Karpas-422 (cell line): Measurements from ENCODE around the gene ZNF569. TPM values are rescaled to one million over a fixed set of nuclear protein-coding genes. Genes with fewer than 3 reads are reported as not detected.
"Not testable (repeated sequence)": the region's sequence is repeated elsewhere in the genome, so short reads cannot be mapped to it uniquely, and the experiment has no call there.

ENCODE experiments used
- DNase-seq: peaks from one replicate; pipeline ENCODE4 v3.0.0-alpha.2; 2015
- H2AFZ ChIP-seq: fragments of 200-600 bp; sonication (generic); 2 replicates; pipeline ENCODE4 v1.6.1; 2014; ENCODE audit warnings: antibody characterized with exemption, low read length, mixed read lengths
- H3K27ac ChIP-seq: fragments of 200-600 bp; sonication (generic); 2 replicates; pipeline ENCODE4 v1.5.1; 2014; ENCODE audit warnings: mild to moderate bottlenecking, low read length, moderate library complexity
- H3K27me3 ChIP-seq: fragments of 200-600 bp; sonication (generic); 2 replicates; pipeline ENCODE4 v1.6.1; 2014; ENCODE audit warnings: low read length, mixed read lengths
- H3K36me3 ChIP-seq: fragments of 200-600 bp; sonication (generic); 2 replicates; pipeline ENCODE4 v1.6.1; 2014; ENCODE audit warnings: low read length, mixed read lengths; ENCODE audit not compliant: insufficient read depth
- H3K4me1 ChIP-seq: fragments of 200-600 bp; sonication (generic); 2 replicates; pipeline ENCODE4 v1.6.1; 2014; ENCODE audit warnings: mild to moderate bottlenecking, low read length, mixed read lengths
- H3K4me2 ChIP-seq: fragments of 200-600 bp; sonication (generic); 2 replicates; pipeline ENCODE4 v1.6.1; 2014; ENCODE audit warnings: low read length, low read depth, mild to moderate bottlenecking; ENCODE audit not compliant: poor library complexity, severe bottlenecking
- H3K4me3 ChIP-seq: fragments of 200-600 bp; sonication (generic); 2 replicates; pipeline ENCODE4 v1.5.1; 2014; ENCODE audit warnings: mild to moderate bottlenecking, antibody characterized with exemption, low read length, mixed read lengths
- H3K79me2 ChIP-seq: fragments of 200-600 bp; sonication (generic); 2 replicates; pipeline ENCODE4 v1.6.1; 2014; ENCODE audit warnings: mild to moderate bottlenecking, low read length, mixed read lengths
- H3K9ac ChIP-seq: fragments of 200-600 bp; sonication (generic); 2 replicates; pipeline ENCODE4 v1.6.0; 2014; ENCODE audit warnings: low read length
- H3K9me2 ChIP-seq: fragments of 200-600 bp; sonication (generic), shearing (Covaris generic); replicated peaks from 2 replicates; pipeline ENCODE4 v1.6.0; 2014; ENCODE audit warnings: mild to moderate bottlenecking, low read length, moderate library complexity; ENCODE audit not compliant: insufficient read depth
- H3K9me3 ChIP-seq: fragments of 300-700, 200-600 bp; sonication (generic); 2 replicates; pipeline ENCODE4 v1.6.1; 2014; ENCODE audit warnings: low read length, mixed read lengths
- H4K20me1 ChIP-seq: fragments of 200-600 bp; sonication (generic); 2 replicates; pipeline ENCODE4 v1.6.1; 2014; ENCODE audit warnings: mild to moderate bottlenecking, antibody characterized with exemption, low read length, low read depth; ENCODE audit not compliant: insufficient read depth
- total RNA-seq: library from RNA; depleted of rRNA; stranded (reverse); fragments of >200 nt; shearing (Covaris generic); gene quantifications from 2 replicates; pipeline ENCODE4 v1.2.3, GENCODE V29; 2014; ENCODE audit warnings: low replicate concordance

The ZNF569 gene
- total RNA-seq, 1 experiment from 2014 or later = 13.2 TPM

DNA sequence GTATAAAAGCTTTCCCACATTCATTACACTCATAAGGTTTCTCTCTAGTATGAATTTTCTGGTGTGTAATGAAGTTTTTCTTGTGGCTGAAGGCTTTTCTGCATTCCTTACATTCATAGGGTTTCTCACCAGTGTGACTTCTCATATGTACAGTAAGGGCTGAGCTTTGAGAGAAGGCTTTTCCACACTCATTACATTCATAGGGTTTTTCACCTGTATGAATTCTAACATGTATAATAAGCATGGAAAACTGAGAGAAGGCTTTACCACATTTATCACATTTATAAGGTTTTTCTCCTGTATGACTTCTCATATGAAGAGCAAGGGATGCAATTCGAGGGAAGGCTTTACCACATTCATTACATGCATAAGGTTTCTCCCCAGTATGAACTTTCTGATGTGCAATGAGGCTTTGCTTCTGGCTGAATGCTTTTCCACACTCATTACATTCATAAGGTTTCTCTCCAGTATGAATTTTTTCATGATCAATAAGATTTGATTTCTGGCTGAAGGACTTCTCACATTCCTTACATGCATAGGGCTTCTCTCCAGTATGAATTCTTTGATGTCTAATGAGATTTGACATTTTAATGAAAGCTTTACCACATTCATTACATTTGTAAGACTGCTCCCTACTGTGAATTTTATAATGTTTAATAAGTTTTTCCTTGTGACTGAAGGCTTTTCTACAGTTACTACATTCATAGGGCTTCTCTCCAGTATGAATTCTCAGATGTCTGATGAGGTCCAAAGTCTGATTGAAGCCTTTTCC lies 53.7 kb downstream of the ZNF569 start:
- no peaks in the 10 kb centered on the region for H3K9me2 ChIP-seq
- DNase-seq = no peak
- no peak overlapping the region for H3K9ac ChIP-seq
- H3K79me2 ChIP-seq = no peaks in the 10 kb centered on the region
- H4K20me1 ChIP-seq = no peaks in the 10 kb centered on the region
- H2AFZ ChIP-seq = no peak overlapping the region
- peaks cover 58% of the 10 kb centered on the region for H3K9me3 ChIP-seq
- no peak overlapping the region for H3K4me3 ChIP-seq
- peaks cover 52% of the 10 kb centered on the region for H3K36me3 ChIP-seq
- no peak overlapping the region for H3K27ac ChIP-seq
- no peaks in the 10 kb centered on the region for H3K4me1 ChIP-seq
- no peak overlapping the region for H3K4me2 ChIP-seq
- no peaks in the 10 kb centered on the region for H3K27me3 ChIP-seq

DNA sequence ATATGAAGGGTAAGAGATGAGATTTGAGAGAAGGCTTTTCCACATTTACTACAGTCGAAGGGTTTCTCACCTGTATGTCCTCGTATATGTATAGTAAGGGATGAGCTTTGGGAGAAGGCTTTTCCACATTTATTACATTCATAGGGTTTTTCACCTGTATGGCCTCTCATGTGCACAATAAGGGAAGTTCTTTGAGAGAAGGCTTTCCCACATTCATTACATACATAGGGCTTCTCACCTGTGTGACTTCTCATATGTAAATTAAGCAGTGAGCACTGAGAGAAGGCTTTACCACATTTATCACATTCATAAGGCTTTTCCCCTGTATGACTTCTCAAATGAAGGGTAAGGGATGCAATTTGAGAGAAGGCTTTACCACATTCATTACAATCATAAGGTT lies 54.5 kb downstream of the ZNF569 start:
- H3K36me3 ChIP-seq = peaks cover 47% of the 10 kb centered on the region
- peaks cover 59% of the 10 kb centered on the region for H3K9me3 ChIP-seq
- no peaks in the 10 kb centered on the region for H3K79me2 ChIP-seq
- no peak overlapping the region for H3K9ac ChIP-seq
- no peak overlapping the region for H3K4me2 ChIP-seq
- no peak overlapping the region for H3K4me3 ChIP-seq
- H3K4me1 ChIP-seq = no peaks in the 10 kb centered on the region
- H3K27ac ChIP-seq = no peak overlapping the region
- H3K9me2 ChIP-seq = no peaks in the 10 kb centered on the region
- no peak for DNase-seq
- H2AFZ ChIP-seq = no peak overlapping the region
- H3K27me3 ChIP-seq = no peaks in the 10 kb centered on the region
- no peaks in the 10 kb centered on the region for H4K20me1 ChIP-seq

DNA sequence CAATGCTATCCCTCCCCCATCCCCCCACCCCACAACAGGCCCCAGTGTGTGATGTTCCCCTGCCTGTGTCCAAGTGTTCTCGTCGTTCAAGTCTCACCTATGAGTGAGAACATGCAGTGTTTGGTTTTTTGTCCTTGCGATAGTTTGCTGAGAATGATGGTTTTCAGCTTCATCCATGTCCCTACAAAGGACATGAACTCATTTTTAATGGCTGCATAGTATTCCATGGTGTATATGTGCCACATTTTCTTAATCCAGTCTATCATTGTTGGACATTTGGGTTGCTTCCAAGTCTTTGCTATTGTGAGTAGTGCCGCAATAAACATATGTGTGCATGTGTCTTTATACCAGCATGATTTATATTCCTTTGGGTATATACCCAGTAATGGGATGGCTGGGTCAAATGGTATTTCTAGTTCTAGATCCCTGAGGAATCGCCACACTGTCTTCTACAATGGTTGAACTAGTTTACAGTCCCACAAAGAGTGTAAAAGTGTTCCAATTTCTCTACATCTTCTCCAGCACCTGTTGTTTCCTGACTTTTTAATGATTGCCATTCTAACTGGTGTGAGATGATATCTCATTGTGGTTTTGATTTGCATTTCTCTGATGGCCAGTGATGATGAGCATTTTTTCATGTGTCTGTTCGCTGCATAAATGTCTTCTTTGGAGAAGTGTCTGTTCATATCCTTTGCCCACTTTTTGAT lies 61.0 kb downstream of the ZNF569 start:
- not testable (repeated sequence) for H3K36me3 ChIP-seq, H3K4me2 ChIP-seq, H3K9ac ChIP-seq, DNase-seq, H2AFZ ChIP-seq, H3K4me1 ChIP-seq, H3K27me3 ChIP-seq, H3K79me2 ChIP-seq, H3K27ac ChIP-seq, H4K20me1 ChIP-seq, H3K4me3 ChIP-seq, H3K9me2 ChIP-seq
- peaks cover 53% of the 10 kb centered on the region for H3K9me3 ChIP-seq

DNA sequence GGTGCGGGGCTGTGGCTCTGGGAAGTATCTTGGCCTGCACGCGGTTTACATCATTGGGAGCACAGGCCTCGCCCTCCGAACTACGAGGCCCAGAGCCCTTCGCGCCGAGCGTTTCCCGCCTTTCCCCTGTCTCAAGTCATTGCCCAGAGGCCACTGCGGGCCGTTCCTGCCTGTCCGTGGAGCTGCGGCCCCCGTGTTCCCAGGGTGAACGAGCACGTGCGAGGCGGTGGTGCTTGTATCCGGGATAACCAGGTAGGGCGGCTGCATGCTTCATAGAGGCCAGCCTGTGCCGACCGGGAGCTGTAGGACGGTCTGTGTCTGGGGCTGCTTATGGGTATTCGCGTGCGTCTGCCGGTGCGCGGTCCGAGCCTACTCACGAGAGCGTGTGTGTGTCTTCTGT lies 63.8 kb downstream of the ZNF569 start:
- Histone ChIP-seq H3K27me3 (no peaks in the 10 kb centered on the region), H3K79me2 (no peaks in the 10 kb centered on the region), H3K4me2 (no peak overlapping the region), H3K9ac (no peak overlapping the region), H3K9me3 (peaks cover 56% of the 10 kb centered on the region), H3K4me3 (no peak overlapping the region), H4K20me1 (no peaks in the 10 kb centered on the region), H2AFZ (no peak overlapping the region), H3K27ac (no peak overlapping the region), H3K4me1 (no peaks in the 10 kb centered on the region), H3K36me3 (peaks cover 3% of the 10 kb centered on the region; the same call in 1 of the 2 replicates), H3K9me2 (no peaks in the 10 kb centered on the region)
- no peak for DNase-seq

DNA sequence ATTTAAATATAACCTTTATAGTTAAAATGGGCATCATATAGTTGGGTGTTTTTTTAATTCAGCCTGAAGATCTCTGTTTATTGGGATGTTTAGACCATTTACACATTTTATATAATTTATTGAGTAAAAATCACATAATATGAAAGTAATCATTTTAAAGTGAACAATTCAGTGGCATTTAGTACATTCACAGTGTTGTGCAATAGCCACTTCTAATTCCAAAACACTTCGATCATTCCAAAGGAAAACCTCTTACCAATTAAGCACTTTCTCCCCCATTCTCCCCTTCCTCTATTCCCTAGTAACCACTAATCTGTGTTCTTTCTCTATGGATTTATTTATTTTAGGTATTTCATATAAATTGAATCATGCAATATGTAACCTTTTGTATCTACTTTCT lies 66.2 kb downstream of the ZNF569 start:
- Histone ChIP-seq H2AFZ (no peak overlapping the region), H3K9me3 (peaks cover 53% of the 10 kb centered on the region), H3K4me1 (no peaks in the 10 kb centered on the region), H3K9ac (no peak overlapping the region), H3K9me2 (no peaks in the 10 kb centered on the region), H3K4me3 (no peak overlapping the region), H3K4me2 (no peak overlapping the region), H3K27me3 (no peaks in the 10 kb centered on the region), H3K79me2 (no peaks in the 10 kb centered on the region), H3K36me3 (peaks cover 3% of the 10 kb centered on the region; the same call in 1 of the 2 replicates), H4K20me1 (no peaks in the 10 kb centered on the region), H3K27ac (no peak overlapping the region)
- no peak for DNase-seq

DNA sequence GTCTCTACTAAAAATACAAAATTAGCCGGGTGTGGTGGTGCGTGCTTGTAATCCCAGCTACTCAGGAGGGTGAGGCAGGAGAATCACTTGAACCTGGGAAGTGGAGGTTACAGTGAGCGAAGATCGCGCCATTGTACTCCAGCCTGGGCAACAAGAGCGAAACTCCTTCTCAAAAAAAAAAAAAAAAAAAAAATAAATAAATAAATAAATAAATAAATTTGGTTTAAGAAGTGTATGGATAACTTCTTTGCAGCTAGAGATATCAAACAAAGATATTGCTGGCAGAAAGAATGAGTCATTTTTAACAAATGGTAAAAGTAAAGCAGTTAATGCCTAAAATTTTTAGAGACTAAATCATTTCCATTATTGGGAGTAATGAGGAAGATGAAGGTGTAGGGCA lies 75.8 kb downstream of the ZNF569 start:
- not testable (repeated sequence) for H3K27ac ChIP-seq, H4K20me1 ChIP-seq, H3K4me1 ChIP-seq, H3K9ac ChIP-seq, H3K4me2 ChIP-seq, H2AFZ ChIP-seq, H3K9me2 ChIP-seq, DNase-seq, H3K79me2 ChIP-seq, H3K4me3 ChIP-seq, H3K27me3 ChIP-seq
- Histone ChIP-seq H3K36me3 (peaks cover 31% of the 10 kb centered on the region), H3K9me3 (peaks cover 52% of the 10 kb centered on the region)

DNA sequence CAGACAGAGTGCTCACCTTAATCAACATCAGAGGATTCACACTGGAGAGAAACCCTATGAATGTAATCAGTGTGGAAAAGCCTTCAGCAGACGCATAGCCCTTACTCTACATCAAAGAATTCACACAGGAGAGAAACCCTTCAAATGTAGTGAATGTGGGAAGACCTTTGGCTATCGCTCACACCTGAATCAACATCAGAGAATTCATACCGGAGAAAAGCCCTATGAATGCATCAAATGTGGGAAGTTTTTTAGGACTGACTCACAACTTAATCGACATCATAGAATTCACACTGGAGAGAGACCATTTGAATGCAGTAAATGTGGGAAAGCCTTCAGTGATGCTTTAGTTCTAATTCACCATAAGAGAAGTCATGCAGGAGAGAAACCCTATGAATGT lies 78.0 kb downstream of the ZNF569 start:
- no peak for DNase-seq

DNA sequence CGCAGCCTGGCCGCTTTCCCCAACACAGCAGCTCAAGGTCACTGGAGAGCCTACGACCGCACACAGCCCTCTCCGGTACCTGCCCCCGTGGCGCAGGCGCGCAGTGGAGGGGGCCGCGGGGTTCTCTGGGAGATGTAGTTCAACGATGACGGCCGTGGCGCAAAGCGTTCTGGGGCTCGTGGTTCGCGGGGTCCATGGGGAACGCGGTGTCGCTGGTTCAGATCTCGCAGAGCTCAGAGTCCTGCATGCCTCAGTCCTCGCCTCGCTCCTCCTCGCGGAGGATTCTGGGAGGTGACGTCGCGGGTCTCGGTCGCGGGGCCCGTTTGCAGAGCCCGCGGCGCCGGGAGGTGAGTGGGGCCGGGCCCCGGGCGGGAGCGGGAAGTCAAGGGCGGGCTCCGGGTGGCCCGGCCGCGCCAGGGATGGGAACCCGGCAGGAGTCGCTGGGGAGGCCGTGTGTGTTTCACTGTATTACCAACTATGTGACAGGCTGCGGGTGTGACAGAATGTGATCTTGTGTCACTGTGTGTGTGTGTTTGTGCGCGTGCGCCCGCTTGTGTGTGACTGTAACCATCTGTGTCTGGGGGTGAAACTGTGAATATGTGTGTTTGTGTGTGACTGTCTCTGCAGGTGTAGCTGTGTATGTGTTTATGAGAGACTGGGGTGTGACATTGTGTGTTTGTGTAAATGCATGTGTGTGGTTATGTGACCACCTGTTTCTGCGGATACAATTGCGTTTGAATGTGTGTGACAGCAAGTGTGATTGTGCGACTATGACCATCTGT lies 96.2 kb downstream of the ZNF569 start, which contains the start of gene ZNF527:
ZNF527 (plus strand) TSS at position 220 of the 782 bp plus-strand sequence. CDS start 3,100 bp downstream, outside the sequence.
- Histone ChIP-seq H3K9ac (peak within 1 kb of the TSS; percentile 82), H3K79me2 (peaks cover 24% of the 10 kb centered on the region), H3K27me3 (no peaks in the 10 kb centered on the region), H3K4me1 (peaks cover 10% of the 10 kb centered on the region), H3K4me3 (peak within 1 kb of the TSS; percentile 84), H3K27ac (peak within 1 kb of the TSS; percentile 69), H3K9me3 (peaks cover 22% of the 10 kb centered on the region), H2AFZ (peak within 1 kb of the TSS; percentile 94), H3K4me2 (peak within 1 kb of the TSS; percentile 87), H3K36me3 (peaks cover 33% of the 10 kb centered on the region), H4K20me1 (no peaks in the 10 kb centered on the region), H3K9me2 (no peaks in the 10 kb centered on the region)
- DNase-seq = peak; percentile 99

More for the DNA sequence above, 78.0 kb downstream of the ZNF569 start:
- Histone ChIP-seq H3K27ac (no peak overlapping the region), H3K4me3 (no peak overlapping the region), H3K36me3 (peaks cover 53% of the 10 kb centered on the region), H3K79me2 (no peaks in the 10 kb centered on the region), H3K9ac (no peak overlapping the region), H3K4me2 (no peak overlapping the region), H3K9me2 (no peaks in the 10 kb centered on the region), H3K9me3 (peaks cover 56% of the 10 kb centered on the region), H4K20me1 (no peaks in the 10 kb centered on the region), H3K27me3 (no peaks in the 10 kb centered on the region), H3K4me1 (no peaks in the 10 kb centered on the region), H2AFZ (no peak overlapping the region)
